DMS53 treated with DMSO at 0.1 percent for 48 hours (cell line): ENCODE results near the gene SUFU.

Source experiments
- DNase-seq: peaks from one replicate; lab custom pipeline; 2025; ENCODE audit not compliant: unreplicated experiment; lab: John Stamatoyannopoulos, UW

The SUFU gene

GRCh38 chr10:102615361-102615760, 111.6 kb downstream of the SUFU start:
- DNase-seq = no peak

- no peak for DNase-seq
These were observed 112.4 kb downstream of the SUFU start for GRCh38 chr10:102616066-102616770.

GRCh38 chr10:102617041-102617440, 113.3 kb downstream of the SUFU start:
- no peak for DNase-seq

GRCh38 chr10:102617816-102618215, 114.0 kb downstream of the SUFU start:
- DNase-seq = no peak

- DNase-seq = no peak
These were observed 115.7 kb downstream of the SUFU start for GRCh38 chr10:102619281-102619981.

GRCh38 chr10:102620138-102620590, 116.4 kb downstream of the SUFU start:
- no peak for DNase-seq

GRCh38 chr10:102620591-102621442, 117.0 kb downstream of the SUFU start:
- no peak for DNase-seq

GRCh38 chr10:102621443-102622325, 117.9 kb downstream of the SUFU start:
- no peak for DNase-seq

GRCh38 chr10:102624094-102624493, 120.3 kb downstream of the SUFU start:
- DNase-seq = no peak

- no peak for DNase-seq
These were observed 121.2 kb downstream of the SUFU start for GRCh38 chr10:102624751-102625645.

GRCh38 chr10:102626026-102626685, 122.4 kb downstream of the SUFU start:
- no peak for DNase-seq

GRCh38 chr10:102627291-102627735, 123.5 kb downstream of the SUFU start:
- DNase-seq = no peak

GRCh38 chr10:102627736-102628293, 124.0 kb downstream of the SUFU start:
- no peak for DNase-seq

- DNase-seq = no peak
These were observed 124.7 kb downstream of the SUFU start for GRCh38 chr10:102628451-102628911.

- no peak for DNase-seq
These were observed 126.2 kb downstream of the SUFU start for GRCh38 chr10:102629661-102630614.

- DNase-seq = no peak
These were observed 126.9 kb downstream of the SUFU start for GRCh38 chr10:102630663-102631062.
